Parathyroid adenoma (tissue), 2 donors: ENCODE data around the gene SEPTIN1.

Source experiments
- H2AFZ ChIP-seq: fragments of 300-600 bp; sonication (generic); one replicate; pipeline ENCODE4 v1.7.0; 2017; ENCODE audit warnings: antibody characterized with exemption, mild to moderate bottlenecking
- H3K27ac ChIP-seq: fragments of 300-600 bp; sonication (generic); one replicate; pipeline ENCODE4 v1.7.0; 2017
- H3K27me3 ChIP-seq: fragments of 300-600 bp; sonication (generic); one replicate; pipeline ENCODE4 v1.7.0; 2017; ENCODE audit warnings: low read length; ENCODE audit not compliant: control insufficient read depth, insufficient read depth
- H3K36me3 ChIP-seq: fragments of 300-600 bp; sonication (generic); one replicate; pipeline ENCODE4 v1.7.0; 2017; ENCODE audit warnings: low read length; ENCODE audit not compliant: control insufficient read depth, insufficient read depth
- H3K4me1 ChIP-seq: fragments of 300-600 bp; sonication (generic); one replicate; pipeline ENCODE4 v1.7.0; 2017; ENCODE audit warnings: control low read depth
- H3K4me2 ChIP-seq: fragments of 300-600 bp; sonication (generic); one replicate; pipeline ENCODE4 v1.7.0; 2017; ENCODE audit warnings: low read length
- H3K4me3 ChIP-seq: fragments of 300-600 bp; sonication (generic); one replicate; pipeline ENCODE4 v1.7.0; 2017; ENCODE audit warnings: low read depth, low read length
- H3K79me2 ChIP-seq: fragments of 300-600 bp; sonication (generic); one replicate; pipeline ENCODE4 v1.7.0; 2017; ENCODE audit warnings: control low read depth
- H3K9ac ChIP-seq: fragments of 300-600 bp; sonication (generic); one replicate; pipeline ENCODE4 v1.7.0; 2017; ENCODE audit warnings: mild to moderate bottlenecking
- H3K9me3 ChIP-seq: fragments of 300-600 bp; sonication (generic); one replicate; pipeline ENCODE4 v1.7.0; 2017; ENCODE audit warnings: low read length; ENCODE audit not compliant: control insufficient read depth
- CTCF ChIP-seq: fragments of 300-600 bp; sonication (generic); IDR thresholded peaks from one replicate; pipeline ENCODE4 v1.7.0; 2017; ENCODE audit warnings: antibody characterized with exemption, mild to moderate bottlenecking
- donor health status: primary hyperparathyroidism.

The SEPTIN1 gene

DNA sequence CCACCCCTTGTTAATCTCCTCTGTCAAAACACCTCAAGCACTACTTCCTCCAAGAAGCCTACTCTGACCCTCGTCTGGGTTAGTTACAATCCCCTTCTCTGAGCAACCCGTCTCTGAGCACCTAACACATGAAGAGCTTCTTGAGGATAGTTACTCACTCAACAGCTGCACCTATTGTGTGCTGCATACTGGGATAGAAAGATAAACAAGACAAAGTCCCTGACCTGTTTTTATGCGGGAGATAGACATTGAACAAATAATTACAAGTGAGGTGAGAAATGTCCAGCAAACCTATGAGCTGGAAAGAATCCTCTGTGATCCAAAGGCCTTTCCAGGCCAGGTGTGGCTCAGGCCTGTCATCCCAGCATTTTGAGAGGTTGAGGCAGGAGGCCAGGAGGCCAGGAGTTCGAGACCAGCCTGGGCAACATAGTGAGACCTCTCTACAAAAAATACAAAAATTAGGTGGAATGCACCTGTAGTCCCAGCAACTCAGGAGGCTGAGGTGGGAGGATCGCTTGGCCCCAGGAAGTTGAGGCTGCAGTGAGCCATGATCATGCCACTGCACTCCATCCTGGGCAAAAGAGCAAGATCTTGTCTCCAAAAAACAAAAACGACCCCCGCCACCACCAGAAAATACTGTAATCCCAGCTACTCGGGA, 19.5 kb upstream of the SEPTIN1 start:
- H2AFZ ChIP-seq: no peak overlapping the region
- no peak overlapping the region for H3K4me3 ChIP-seq
- H3K79me2 ChIP-seq: no peaks in the 10 kb centered on the region
- no peaks in the 10 kb centered on the region for H3K36me3 ChIP-seq
- H3K27me3 ChIP-seq: no peaks in the 10 kb centered on the region
- H3K9me3 ChIP-seq: no peaks in the 10 kb centered on the region
- H3K4me2 ChIP-seq: no peak overlapping the region
- H3K9ac ChIP-seq: no peak overlapping the region
- peaks cover 11% of the 10 kb centered on the region for H3K4me1 ChIP-seq
- no peak overlapping the region for H3K27ac ChIP-seq
- TF ChIP-seq CTCF: no peak

DNA sequence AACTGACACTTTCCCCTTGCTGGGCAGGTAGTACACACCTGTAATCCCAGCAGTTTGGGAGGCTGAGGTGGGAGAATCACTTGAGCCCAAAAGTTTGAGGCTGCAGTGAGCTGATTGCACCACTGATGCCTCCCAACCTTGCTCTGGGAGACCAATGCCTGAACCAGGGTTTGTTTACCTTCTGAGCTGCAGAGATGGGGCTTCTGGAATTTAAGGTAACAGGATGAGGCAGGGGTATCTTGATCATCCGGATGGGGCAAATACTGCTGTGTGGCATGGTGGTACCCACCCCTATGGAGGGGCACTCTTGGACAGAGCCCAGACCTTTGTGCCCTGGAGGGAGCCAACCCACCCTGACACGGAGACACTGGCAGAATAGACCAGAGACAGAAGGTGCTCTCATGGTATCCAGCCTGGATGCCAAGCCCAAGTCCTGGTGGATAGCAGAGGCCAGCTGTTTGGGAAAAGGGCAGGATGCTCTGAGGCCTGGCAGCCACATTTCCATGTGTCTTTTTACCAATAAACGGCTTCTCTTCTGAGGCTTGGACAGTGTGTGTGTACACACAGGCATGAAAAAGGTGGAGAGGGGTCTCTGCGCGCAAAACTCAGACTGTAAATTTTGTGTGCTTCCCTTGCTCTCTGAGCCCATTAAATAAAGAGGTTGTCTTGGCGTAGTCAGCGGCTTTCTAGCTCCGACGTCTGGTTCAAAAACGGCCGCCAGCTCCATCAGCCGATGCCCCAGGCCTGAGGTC, 17.2 kb upstream of the SEPTIN1 start:
- Histone ChIP-seq H3K27ac (peak overlapping the region; percentile 67), H3K9ac (no peak overlapping the region), H3K4me3 (peak overlapping the region; percentile 69), H3K36me3 (no peaks in the 10 kb centered on the region), H3K79me2 (no peaks in the 10 kb centered on the region), H2AFZ (peak overlapping the region; percentile 84), H3K9me3 (no peaks in the 10 kb centered on the region), H3K4me2 (peak overlapping the region; percentile 67), H3K4me1 (peaks cover 15% of the 10 kb centered on the region), H3K27me3 (no peaks in the 10 kb centered on the region)
- TF ChIP-seq CTCF: no peak

- Histone ChIP-seq H3K4me1 (peaks cover 18% of the 10 kb centered on the region), H3K27ac (no peak overlapping the region), H3K4me3 (no peak overlapping the region), H3K79me2 (no peaks in the 10 kb centered on the region), H3K27me3 (no peaks in the 10 kb centered on the region), H3K36me3 (no peaks in the 10 kb centered on the region), H2AFZ (no peak overlapping the region), H3K9ac (no peak overlapping the region), H3K9me3 (no peaks in the 10 kb centered on the region), H3K4me2 (no peak overlapping the region)
- no peak for TF ChIP-seq CTCF
These were observed 16.5 kb upstream of the SEPTIN1 start for GRCh38 chr16:30398661-30399434.

DNA sequence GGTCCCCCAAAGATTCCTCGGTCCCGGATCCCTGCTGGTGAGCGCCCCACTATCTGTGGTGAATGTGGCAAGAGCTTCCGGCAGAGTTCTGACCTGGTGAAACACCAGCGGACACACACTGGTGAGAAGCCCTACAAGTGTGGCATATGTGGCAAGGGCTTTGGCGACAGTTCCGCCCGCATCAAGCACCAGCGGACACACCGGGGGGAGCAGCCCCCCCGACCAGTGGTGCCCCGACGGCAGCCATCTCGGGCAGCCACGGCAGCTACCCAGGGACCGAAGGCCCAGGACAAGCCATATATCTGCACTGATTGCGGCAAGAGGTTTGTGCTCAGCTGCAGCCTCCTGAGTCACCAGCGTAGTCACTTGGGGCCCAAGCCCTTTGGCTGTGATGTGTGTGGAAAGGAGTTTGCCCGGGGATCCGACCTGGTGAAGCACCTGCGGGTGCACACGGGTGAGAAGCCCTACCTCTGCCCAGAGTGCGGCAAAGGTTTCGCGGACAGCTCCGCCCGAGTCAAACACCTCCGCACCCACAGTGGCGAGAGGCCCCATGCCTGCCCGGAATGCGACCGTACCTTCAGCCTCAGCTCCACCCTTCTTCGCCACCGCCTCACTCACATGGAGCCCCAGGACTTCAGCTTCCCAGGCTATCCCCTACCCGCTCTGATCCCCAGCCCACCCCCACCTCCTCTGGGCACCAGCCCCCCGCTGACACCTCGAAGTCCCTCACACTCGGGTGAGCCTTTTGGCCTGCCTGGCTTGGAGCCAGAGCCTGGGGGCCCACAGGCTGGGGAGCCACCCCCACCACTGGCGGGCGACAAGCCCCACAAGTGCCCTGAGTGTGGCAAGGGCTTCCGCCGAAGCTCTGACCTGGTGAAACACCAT, 15.7 kb upstream of the SEPTIN1 start:
- H3K36me3 ChIP-seq: no peaks in the 10 kb centered on the region
- no peak for TF ChIP-seq CTCF
- no peaks in the 10 kb centered on the region for H3K27me3 ChIP-seq
- no peak overlapping the region for H2AFZ ChIP-seq
- H3K4me3 ChIP-seq: no peak overlapping the region
- H3K4me2 ChIP-seq: no peak overlapping the region
- H3K9ac ChIP-seq: no peak overlapping the region
- H3K27ac ChIP-seq: no peak overlapping the region
- H3K4me1 ChIP-seq: peaks cover 18% of the 10 kb centered on the region
- H3K9me3 ChIP-seq: no peaks in the 10 kb centered on the region
- no peaks in the 10 kb centered on the region for H3K79me2 ChIP-seq
